GM19099 (cell line): ENCODE measurements around the gene PPFIBP2.

Source experiments
- POLR2A ChIP-seq: IDR thresholded peaks from 3 replicates; pipeline ENCODE4 v1.6.1; 2011; ENCODE audit warnings: low read depth; ENCODE audit not compliant: insufficient read length; ENCODE audit errors: extremely low read depth

PPFIBP2 gene

DNA sequence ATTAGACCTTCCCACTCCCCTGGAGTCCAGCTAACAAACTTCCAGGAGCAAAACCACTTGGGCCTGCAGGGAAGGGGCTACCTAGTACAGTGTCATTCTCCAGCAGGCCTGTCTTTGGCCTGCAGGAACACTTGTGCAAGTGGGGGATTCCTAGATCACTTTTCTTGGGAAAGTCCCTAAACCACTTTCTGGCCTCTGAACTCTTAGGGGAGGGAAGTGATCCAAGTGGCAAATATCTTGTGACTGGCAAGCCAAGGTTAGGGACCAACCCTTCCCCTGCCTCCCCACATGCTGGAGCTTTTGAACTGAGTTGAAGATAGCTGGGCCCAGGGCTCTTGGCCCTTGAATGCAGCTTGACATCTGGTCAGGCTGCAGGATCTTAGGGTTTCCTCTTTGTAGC, 17.2 kb downstream of the PPFIBP2 start:
- TF ChIP-seq POLR2A = no peak

DNA sequence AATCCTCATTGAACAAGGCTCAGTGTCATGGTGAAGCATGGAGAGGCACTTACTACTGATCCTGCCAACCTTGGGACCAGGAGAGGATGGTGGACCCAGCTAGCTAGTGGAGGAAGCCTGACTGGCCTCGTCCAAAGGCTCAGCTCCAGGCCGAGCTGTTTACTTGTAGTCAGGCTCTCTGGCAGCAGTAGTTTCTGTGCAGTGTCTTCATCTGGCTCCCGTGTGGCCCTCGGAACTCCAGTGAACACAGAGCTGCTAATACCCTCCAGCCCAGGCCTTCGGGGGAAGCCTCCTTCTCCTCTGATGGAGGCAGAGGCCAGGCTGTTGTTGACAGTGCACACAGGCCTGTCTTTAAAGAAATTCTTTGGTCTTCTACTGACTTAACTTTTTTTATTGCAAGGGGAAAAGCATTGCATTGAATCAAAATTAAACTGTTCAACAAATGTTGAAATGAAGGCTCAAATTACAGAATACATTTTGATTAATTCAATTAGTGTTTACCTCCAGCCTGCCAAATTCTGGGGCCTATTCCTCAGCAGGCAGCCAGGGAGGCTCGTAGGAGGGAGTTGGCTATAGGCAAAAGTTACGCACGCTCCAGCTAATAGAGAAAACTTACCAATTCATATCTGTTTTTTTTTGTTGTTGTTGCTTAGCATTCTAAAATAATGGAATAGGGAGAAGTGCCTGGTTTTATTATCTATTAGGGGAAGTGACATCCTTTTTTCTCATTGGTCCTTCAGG, 18.8 kb downstream of the PPFIBP2 start:
- TF ChIP-seq POLR2A = no peak

DNA sequence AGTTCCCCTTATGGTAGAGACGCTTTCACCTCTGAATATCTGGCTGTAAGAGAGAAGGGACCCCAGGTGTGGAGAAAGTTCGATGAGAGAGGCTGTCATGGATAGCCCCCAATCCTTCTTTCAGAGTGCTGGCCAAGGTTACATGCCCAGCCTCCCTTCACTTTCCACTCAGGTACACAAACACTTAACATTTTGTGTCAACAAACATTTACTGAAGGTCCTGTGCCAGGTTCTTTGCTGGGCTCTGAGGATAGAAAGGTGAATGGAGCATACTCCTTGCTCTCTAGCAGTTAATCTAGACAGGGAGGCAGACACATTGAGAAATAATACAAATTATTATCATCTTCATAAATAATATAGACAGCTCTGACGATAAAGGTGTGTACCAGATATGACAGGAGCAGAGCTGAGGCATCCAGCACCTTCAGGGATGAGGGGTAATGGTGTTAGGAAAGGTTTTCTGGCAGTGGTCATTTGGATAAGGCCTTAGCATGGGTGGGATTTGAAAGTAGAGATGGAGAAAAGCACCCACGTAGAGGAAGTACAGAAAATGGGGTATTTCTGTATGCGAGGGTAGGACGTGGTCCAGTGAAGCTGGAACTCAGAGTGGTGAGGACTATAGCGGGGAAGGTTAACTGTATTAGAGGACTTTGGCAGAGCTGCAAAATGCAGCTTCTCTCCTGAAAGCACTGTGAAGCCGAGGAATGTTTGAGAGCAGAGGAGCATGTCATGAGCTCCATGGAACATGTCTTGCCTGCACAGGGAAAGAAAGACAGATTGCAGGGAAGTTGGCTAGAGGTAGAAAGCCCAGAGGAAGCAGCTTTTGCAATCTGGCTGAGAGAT, 19.6 kb downstream of the PPFIBP2 start:
- no peak for TF ChIP-seq POLR2A

DNA sequence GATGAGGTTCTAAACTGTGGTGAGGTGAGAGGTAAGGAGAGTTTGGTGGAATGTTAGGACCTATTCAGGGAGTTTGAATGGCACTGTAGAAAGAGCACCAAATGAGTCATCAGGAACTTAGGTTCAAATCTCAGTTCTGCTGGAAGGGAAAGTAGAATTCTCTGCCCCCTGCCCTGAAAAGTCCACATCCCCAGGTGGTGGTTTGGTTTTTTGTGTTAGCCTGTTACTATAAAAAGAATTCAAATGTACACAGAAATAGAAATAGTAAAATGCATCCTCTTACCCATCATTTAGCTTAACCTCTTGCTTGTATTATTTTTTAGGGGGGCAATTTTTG, 20.2 kb downstream of the PPFIBP2 start:
- TF ChIP-seq POLR2A = no peak

DNA sequence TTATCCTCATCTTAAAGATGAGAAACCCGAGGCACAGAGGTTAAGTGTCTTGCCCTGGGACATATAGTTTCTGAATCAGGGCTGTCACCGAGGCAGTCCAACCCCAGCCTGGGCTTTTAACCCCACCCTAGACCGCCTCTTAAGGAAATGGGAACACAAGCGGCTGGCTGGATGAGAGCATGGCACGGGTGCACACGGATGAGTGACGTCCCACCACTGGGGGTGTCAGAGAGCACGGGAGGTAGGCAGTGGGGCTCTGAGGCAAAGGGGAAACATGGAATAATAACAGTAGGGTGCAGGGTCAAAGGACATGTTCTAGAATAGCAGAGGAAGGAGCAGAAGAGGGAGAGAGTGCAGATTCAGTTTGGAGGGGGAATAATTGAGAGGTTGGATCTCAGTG, 22.3 kb downstream of the PPFIBP2 start:
- no peak for TF ChIP-seq POLR2A

DNA sequence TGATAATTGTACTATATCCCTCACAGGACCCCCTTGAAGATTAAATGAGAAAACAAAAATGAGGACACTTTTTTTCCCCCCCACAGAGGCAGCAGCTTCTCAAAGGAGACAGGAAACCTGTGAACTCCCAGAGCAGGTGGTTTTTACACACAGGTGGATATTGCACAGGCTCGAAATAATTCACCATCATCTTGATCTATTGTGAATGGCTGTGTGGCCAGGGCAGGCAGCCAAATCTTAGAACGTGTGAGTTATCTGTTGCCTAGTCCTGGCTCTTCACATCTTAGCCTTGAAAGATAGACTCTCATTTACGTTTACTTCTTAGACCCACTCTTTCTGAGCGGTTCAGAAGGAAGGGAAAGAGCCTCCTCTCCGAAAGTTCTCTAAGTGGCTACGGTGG, 23.5 kb downstream of the PPFIBP2 start:
- TF ChIP-seq POLR2A = no peak

DNA sequence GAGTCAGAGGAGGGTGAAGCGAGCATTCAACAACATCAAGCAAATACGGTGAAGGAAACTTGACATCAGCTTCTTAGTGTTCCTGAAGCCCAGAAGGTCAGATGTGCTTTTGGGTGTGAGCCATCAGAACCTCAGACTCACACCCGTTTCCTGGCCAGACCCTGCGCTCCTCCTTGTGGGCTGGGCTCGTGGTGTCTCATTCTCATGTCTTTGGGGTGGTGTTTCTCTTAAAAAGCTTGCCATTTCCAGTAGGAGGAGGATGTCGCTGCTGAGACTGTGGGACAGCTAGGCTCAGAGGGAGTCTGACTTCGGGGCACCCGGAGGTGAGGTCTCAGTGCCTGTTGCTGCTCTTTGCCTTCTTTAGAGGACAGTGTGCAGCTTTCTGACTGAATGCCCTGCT, 24.2 kb downstream of the PPFIBP2 start:
- TF ChIP-seq POLR2A = no peak

DNA sequence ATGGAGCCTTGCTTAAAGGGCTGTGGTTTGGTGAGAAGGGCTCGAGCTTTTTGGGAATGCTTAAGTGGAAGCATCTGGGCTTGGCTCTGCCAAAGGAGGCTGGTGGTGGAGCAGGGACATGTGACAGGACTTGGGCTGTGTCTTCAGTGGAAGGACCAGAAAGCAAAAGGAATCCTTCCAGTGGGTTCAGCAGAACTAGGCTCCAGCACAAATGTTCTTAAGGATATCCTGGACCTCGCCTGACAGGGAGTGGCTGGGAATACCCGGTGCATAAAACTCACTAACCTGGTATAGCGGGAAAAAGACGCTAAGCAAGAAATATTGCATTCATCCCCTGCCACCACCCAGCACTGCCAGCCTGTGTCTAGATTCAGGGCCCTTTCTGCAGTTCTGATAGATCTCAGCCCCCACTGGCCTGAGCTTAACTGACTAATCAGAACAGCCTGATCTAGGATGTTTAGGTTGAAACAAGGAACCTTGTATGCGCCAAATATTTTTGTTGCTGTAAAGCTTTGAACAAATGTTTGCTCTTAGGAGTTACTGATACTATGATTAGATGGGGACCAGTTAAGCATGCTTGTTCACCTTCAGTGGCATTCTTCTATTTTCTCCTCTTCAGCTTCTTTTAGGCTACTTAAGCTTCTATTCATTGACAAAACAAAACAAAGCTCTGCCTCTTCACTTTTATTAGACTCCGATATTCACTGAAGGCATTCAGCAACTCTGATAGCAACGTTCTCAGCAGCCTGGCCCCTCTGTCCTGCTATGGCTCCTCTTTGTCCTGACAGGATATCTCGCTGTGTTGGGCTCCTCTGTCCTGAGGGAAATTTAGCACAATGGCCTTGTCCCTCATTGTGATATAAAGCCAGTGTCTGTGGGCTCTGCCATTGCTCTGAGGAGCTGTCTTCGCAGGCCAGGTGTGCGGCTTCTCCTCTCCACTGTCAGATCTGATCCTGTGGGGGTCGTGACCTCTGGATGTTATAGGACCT, 25.0 kb downstream of the PPFIBP2 start:
- TF ChIP-seq POLR2A = no peak

DNA sequence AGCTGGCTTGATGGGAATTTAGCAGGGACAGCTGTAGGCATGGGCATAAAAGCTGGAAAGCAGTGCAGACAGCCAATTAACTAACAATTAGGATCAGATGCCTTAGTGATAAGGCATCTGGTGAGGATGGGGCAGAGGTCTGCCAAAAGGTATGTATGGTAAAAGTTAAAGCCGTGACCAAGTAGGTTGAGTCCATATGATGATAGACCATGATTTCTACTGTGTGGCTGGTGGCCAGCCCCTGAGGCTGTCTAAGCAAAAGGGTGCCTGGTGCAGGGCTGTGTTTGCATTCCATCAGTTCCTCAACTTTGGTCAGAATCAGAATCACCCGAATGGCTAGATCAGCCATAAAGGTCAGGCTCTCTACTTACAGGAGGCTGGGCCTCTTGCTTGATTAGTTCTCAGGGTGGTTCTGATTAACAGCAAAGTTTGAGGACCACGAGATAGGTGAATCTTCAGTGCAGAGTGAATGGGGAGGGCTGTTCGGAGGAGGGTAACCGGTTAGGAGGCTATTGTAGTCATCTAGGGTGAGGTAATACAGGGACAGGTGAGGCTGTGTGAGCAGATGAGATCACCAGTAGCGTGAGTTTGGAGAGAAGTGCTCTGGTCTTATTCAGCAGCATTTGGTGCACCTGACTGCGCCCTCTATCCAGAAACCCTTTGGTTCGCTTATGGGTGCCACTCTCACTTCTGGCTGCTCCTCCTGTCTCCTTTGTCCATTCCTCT, 27.2 kb downstream of the PPFIBP2 start:
- TF ChIP-seq POLR2A = no peak

DNA sequence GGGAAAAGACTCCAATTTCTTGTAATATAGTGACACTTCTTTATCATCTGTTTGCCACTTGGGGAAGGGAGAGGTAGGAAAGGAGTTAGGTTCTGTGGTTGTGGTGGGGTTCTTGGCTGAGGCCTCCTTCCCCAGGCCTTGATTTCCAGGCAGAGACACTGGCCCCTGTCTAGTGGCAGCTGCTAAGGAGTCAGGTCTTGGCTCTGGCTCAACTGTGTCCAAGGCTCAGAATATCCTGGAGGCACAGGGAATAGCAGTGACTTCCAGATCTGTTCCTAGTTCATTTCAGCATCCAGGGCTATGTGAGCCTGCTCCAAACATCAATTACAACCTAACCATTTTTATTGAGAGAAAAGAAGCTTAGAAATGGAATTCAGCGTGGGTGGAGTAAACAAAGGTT, 29.5 kb downstream of the PPFIBP2 start:
- no peak for TF ChIP-seq POLR2A

DNA sequence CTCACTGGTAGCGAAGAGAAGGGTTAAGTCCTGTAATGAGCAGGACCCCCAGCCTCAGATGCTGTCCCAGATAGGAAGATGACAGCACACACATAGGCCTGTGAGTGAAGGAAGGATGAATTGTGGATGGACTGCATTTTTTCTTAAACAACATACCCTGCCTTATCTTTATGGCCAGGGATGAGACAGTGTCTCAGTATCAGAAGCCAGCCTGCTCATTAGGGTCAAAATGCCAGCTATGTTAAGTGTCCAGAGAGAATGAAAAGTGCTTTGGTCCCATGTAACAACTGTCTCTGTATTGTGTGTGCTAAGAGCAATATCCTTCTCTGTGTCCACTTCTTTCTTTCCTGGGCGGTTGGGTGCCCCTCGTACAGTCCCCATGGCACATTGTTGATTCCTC, 30.2 kb downstream of the PPFIBP2 start:
- TF ChIP-seq POLR2A = no peak

DNA sequence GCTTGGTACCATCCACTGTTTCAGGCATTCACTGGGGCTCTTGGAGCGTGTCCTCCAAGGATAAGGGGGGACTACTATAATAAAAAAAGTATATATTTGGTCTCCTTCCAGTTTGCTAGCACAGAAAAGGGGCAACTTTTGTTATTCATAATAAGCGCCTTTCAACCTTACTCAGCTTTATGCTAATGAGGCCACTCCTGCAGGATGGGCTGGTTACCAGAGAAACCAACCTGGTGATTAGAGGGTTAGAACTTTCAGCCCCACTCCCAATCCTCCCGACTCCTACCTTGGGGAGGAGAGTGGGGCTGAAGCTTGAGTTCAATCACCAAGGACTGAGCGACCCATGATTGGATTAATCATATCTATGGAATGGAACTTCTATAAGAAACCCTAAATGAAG, 31.8 kb downstream of the PPFIBP2 start:
- TF ChIP-seq POLR2A = no peak

DNA sequence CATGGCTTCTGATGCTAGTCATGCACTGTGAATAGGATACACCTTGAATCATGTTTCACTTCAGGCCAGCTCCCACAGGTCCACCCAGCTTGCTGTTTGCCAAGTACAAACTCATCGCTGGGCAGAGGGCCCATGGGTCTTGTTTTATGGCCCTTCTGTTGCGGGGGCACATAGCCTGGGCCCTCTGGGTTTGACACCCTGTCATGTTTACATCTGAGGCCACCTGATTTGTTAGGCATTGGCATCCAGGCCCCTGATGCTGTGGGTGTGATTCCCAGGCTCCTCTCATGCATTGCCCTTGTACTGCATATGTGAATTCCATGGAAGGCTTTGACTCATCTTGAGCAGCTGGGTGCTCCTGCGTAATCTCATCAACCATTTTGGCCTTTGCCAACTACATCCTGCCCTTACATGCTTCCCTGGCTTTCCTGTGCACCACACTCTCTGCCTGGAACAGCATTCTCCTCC, 32.6 kb downstream of the PPFIBP2 start:
- no peak for TF ChIP-seq POLR2A

DNA sequence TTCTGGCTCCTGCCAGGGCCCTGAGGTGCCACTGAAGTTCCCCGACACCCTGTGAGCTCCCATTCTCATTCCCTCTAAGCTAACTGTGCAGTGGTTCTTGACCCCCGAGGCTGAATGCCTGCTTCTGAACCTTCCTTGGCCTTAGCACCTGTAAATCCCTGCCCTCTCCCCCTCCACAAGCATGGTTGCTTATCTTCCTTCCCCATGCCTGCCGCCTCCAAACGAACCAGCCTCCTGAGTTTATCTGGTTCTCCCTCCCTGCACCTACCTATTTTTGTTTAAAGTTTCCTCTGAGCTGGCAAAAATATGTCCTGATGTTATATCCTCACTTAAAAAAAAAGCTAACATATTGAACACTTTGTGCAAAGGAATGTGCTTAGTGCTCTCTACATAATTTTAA, 33.9 kb downstream of the PPFIBP2 start:
- TF ChIP-seq POLR2A = no peak
